CD4-positive, alpha-beta T cell treated with Interleukin-17A for 1 hour (primary cell): ENCODE data around the gene SPRYD7.
"Not testable (repeated sequence)": the region's sequence is repeated elsewhere in the genome, so short reads cannot be mapped to it uniquely, and the experiment has no call there.

Experiments
- DNase-seq: peaks from one replicate; pipeline ENCODE4 v3.0.0-alpha.2; 2020

Gene SPRYD7

DNA sequence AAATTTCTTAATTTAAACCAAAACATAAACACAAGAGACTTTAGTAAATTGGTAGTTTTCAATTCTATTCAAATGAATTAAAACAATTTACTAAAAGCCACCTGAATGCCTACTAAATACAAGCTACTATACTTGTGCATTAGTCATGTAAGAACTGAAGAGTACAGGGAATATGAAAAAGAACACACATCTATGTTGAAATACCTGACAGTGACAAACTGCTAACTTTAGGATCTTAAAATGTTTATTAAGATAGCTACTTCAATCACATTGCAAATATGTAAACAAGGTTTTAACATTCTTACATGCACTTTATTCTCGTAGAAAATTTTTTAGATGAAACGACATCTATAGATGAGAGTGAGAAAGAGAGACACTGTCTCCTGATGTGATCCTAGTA is 4.1 kb downstream of the SPRYD7 start:
- no peak for DNase-seq

DNA sequence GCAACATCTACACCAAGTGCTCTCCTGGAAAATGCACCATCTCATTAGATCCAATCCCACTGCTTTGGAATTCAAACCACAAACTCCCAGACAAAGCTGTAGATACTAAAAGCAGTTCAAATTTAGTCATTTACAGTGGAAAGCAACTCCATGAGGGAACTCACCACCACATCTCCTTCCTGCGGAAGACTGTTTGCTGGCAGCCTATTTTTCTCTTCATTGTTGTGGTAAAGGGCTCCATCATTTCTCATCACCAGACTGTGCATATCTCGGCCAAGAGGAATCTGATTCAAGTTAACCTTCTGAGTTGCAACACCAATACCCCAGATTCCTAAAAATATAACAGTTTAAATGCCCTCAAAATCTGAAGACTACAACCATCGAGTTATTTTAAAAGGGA is 8.4 kb downstream of the SPRYD7 start:
- DNase-seq = no peak

DNA sequence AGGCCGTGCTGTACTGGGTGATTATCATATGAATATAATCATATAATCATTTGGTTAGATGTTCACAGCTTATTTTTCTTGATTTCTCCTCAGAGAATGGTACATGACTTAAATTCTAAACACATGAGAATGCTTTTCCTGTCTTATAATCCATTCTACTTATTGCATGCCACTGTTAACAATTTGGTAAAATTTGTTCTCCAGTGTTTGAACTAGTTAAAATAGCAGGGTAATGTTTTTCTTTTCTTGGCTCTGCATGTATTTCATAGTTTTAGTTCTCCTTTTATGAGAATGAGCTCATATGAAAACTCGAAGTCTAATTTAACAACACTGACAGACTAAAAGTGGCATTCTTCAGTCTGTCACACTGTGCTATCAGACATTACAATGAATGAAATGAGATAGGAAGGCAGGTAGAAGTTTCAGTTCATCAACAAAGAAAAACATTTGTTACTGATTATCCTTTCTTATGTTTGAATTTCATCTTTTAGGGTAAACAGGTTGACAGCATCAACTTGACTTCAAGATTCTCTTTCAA is 10.2 kb downstream of the SPRYD7 start:
- DNase-seq = no peak

DNA sequence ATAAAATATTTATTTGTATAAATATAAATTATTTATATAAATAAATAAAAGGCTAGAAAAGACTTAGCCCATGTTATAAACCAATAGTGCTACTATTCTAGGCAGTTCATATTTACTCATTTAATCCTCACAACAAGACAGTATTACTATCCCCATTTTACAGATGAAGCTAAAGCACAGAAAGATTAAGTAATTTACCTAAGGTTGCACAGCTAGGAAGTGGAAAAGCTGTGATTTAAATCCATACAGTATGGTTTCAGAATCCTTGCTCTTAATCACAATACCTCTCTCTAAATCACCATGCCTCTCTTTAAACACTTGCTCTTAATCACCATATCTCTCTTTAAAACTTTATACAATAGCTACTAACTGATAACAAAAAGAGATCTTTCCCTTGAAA is 13.8 kb downstream of the SPRYD7 start:
- no peak for DNase-seq

DNA sequence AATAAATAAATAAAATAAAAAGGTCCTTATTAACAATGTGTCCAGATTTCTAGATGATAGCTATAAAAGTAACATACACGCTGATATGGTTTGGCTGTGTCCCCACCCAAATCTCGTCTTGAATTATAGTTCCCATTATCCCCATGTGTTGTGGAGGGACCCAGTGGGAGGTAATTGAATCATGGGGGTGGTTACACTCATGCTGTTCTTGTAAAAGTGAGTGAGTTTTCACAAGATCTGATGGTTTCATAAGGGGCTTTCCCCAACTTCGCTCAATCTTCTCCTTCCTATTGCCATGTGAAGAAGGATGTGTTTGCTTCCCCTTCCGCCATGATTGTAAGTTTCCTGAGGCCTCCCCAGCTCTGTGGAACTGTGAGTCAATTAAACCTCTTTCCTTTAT is 15.2 kb downstream of the SPRYD7 start:
- not testable (repeated sequence) for DNase-seq

DNA sequence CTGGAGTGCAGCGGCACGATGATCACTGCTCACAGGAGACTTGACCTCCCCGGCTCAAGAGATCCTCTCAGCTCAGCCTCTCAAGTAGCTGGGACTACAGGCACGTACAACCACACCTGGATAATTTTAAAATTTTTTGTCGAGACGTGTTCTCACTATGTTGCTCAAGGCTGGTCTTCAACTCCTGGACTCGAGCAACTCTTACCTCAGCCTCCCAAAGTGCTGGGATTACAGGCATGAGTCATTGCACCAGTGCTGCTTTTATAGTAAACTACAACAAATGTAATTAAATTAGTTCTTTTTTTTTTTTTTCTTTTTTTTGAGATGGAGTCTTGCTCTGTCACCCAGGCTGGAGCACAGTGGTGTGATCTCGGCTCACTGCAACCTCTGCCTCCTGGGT is 18.0 kb downstream of the SPRYD7 start:
- DNase-seq = not testable (repeated sequence)

DNA sequence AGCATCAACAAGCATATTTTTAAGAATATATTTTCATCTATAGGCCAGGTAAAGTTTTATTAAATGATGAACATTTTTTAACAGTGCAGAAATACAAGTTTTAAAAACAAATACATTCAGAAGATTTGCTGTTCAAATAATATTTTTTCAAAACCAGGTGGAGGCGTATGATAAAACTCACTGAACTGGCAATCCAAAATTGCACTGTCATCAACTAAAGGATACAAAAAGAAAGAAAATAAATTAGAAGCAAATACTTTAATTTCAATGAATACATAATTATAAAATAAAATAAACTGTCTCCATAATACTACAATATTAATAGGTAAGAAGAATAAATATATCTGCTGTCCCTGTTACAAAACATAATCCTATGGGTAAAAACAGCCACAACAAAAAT is 21.2 kb downstream of the SPRYD7 start:
- no peak for DNase-seq

DNA sequence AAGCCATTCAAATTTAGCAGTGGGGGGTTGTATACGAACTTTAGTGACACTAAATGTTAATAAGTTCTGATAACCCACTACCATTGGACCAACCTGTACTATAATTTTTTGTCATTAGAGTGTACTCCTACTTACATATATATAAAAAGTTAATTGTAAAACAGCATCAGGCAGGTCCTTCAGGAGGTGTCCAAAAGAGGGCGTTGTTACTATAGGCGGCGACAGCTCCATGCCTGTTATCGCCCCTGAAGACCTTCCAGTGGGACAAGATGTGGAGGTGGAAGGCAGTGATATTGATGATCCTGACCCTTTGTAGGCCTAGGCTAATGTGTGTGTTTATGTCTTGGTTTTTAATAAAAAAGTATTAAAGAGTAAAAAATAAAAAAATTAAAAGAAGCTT is 27.5 kb downstream of the SPRYD7 start:
- DNase-seq = no peak

DNA sequence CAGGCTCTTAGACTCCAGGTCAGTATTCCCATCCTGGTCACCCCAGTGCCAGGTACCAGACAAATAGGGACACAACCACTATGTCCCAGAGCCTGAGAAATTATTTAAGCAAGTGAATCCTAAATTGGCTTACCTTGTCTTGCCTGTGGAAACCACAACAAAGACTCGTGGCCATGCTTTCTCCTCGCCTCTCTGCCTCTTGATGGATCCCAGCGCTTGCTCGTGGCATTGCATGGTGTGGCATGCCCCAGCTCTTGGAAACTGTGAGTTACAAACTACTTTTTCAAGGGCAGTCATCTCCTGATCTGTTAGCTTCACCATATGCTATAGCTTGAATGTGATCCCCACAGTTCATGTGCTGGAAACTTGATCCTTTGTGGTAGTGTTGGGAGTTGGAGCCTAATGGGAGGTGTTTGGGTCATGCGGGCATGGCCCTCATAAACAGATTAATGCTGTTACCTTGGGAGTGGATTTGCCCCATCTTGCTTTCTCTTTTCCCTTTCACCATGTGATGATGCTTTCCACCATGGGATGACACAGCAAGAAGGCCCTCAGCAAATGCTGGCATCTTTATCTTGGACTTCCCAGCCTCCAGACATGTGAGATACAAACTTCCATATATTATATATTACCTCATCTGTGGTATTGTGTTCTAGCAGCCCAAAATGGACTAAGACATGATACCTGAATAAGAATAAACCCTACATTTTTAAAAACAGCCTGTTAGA is 31.2 kb downstream of the SPRYD7 start:
- DNase-seq = no peak

DNA sequence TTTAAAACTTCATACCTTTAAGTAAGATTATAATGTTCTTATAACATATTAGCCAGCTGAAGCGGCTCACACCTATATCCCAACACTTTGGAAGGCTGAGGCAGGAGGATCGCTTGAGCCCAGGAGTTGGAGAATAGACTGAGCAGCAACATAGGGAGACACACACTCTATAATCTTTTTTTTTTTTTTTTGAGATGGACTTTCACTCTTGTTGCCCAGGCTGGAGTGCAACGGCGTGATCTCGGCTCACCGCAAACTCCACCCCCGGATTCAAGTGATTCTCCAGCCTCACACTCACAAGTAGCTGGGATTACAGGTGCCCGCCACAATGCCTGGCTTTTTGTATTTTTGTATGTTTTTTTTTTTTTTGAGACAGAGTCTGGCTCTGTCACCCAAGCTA is 37.3 kb downstream of the SPRYD7 start:
- no peak for DNase-seq

DNA sequence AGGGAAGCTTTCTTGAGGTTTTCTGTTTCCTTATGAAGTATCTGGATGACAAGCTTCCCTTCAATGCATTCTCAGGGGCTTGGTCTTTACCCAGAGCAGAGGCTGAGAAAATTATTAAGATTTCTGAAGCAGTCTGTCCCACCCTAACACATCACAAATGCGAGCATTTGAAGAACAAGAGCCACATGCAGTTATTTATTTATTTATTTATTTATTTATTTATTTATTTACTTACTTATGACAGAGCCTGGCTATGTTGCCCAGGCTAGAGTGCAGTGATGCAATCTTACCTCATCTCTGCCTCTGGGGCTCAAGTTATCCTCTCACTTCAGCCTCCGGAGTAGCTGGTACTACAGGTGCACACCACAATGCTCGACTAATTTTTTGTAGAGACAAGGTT is 38.4 kb downstream of the SPRYD7 start:
- DNase-seq = no peak

DNA sequence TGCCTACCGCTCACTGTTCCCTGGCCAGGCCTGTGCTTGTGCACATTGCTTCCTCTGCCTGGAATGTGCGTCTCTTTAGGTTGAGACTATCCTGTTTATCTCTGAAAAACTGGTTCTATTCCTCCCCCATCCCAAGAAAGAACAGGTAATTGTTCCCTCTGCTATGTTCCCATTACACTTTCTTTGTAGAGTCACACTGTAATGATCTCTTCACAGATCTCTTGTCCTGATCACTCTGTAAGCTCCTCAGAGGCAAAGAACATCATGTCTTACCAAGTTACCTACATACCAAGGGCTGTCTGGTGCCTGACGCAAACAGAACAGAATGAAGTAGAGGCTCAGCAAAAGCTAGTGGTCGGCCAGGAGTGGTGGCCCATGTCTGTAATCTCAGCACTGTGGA is 40.3 kb downstream of the SPRYD7 start:
- DNase-seq = no peak

DNA sequence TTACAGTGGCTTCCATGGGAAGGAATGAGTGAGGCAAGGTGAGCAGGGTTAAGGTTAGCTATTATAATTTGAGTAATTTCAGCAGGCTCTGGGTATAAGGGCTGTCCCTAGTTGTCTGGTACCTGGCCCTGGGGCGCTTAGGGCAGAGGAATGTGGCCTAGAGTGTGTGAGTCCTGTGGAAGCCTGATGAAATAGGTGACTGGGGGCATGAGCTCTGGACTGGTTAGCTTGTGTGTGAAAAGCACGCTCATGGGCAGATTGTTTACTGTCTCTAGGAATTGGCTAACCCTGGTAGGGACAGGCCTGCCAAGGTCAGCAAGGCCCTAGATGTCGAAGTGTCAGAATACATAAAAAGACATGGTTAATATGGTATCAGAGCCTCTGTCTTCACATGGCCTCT is 42.5 kb downstream of the SPRYD7 start:
- DNase-seq = no peak

DNA sequence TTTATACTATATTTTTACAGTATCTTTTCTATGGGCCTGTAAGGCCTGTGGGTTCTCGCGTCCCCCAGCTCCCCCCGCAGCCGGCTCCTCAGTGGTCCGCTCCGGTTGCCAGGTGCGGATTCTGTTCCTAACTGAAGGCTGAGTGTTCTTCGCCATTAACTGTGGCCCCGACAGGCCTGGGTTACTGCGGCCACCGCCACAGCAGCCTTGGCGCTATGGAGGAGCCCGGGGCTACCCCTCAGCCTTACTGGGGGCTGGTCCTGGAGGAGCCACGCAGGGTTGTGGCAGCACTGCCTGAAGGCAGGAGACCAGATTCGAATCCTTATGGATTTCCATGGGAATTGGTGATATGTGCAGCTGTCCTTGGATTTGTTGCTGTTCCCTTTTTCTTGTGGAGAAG is 45.8 kb downstream of the SPRYD7 start:
- no peak for DNase-seq

DNA sequence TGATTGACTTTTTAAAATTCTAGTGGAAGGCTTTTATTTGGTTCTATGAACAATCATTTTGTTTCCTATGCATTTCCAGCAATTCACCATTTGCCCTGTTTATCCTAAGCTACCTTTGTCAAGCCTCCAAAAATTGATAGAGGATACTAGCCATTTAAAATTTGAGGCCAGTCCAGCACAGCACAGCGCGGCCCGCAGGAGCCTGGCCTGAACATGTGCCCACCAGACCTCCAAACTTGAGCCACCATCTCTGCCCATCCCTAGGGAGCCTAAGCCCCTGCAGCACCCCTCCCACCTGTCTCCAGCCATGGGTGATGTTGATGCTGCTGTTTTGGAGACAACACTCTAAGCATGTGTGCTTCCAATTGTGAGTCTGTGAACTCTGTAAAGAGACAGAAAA is 57.5 kb downstream of the SPRYD7 start:
- DNase-seq = no peak

DNA sequence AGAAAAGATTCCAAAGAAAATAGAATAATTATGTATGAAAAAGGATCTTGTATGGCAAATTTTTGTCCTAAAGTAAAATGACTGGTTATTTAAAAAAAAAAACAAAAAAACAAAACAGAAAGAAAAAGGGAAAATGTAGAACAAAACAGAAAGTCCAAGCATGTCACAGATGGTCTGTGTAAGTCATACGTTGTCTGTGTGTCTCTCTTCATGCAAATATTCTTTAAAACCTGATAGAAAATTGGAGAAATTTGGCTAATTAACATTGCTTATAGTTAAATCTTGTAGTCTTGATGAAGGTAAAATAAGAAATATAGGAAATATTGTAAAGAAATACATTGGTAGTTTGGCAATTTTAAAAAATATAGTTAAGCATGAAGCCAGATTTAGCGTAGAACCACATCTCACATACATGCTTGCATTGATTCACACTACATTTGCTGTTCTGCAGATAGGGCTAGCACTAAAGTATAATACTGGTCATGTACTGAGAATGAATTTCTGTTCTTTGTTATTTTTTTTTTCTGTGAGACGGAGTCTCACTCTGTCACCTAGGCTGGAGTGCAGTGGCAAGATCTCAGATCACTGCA is 58.4 kb downstream of the SPRYD7 start:
- DNase-seq = no peak

DNA sequence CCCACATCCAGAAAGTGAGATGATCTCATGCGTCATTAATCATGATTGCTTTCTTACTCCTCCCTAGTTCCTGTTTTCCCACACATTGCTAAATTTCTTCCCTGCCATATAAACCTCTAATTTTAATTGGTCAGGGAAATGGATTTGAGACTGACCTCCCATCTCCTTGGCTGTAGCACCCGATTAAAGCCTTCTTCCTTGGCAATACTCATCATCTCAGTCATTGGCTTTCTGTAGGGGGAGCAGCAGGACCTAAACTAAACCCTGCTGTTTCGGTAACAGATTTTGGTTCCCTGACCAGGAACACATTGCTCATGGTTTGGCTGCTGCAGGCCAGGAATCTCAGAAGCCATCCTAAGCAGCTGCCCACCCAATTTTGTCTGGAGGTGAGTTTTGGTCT is 61.7 kb downstream of the SPRYD7 start:
- DNase-seq = no peak

DNA sequence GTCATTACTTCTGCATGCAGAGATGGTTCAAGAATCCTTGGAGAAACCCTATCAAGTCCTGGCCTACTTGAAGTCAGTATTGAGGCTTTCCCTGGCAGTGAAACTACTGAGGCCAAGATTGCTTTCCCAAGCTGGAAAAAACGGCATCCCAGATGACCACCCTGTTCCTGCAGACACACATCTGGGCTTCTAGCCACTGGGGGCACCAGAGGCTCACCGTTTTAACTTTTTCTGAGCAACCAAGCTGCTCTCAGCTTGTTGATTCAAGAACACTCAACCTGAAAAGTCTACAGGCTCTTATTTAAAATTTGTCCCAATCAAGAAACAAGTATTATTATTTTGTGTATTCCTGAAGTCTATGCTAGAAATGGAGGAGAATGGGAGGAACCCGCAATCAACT is 66.6 kb downstream of the SPRYD7 start:
- no peak for DNase-seq

DNA sequence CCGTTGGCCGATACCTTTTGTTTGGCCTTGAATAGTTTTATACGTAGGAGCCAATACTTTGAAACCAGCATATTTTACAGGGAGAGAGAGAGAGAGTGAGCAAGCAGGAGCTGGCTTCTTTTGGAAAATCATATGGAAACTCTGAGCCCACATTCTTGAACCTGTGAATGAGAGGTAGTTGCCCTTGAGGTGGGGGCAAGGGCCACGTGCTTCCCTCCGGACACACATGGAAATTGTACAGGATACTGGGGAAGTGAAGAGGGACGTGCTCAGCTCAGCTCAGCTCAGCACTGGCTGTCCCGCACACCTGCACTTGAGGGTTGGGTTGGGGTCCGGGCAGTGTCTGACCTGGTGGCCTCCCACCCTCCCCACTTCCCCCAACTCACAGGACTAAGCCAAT is 68.3 kb downstream of the SPRYD7 start:
- DNase-seq = no peak

DNA sequence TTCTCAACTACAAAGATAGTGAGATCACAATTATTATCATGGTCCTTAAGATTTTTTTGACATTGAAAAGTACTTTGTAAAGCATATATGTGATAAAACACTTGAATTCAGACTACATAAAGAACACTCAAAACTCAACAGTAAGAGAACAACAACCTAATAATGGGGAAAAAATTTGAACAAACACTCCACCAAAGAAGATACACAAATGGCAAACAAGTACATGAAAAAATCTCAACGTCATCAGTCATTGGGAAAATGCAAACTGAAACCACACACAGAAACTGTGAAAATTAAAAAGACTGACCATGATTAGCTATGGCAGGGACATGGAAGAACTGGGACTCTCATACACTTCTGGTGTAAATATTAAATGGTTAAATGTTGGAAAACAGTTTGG is 70.9 kb downstream of the SPRYD7 start:
- DNase-seq = no peak

DNA sequence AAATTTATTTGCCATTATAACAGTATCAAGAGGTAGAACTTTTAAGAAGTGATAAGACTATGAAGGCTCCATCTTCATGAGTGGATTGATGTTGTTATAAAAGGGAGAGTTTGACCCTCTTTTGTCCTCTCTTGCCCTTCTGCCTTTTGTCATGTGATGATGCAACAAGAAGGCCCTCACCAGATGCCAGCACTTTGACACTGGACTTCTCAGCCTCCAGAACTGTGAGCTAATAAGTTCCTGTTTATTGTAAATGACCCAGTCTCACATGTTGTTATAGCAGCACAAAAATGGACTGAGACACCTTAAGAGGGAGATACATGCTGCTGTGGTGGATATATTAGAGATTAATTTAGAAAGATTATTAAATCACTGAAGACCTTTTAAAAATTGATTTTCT is 71.6 kb downstream of the SPRYD7 start:
- DNase-seq = no peak
